GM18505 (cell line): ENCODE data around the gene PKN1.

Source experiments
- ATAC-seq: cut with Tn5 transposase; IDR thresholded peaks from one replicate; pipeline ENCODE4 v1.9.1; 2021; ENCODE audit not compliant: unreplicated experiment
- POLR2A ChIP-seq: IDR thresholded peaks from 4 replicates; pipeline ENCODE4 v1.6.1; 2011; ENCODE audit warnings: borderline replicate concordance; ENCODE audit not compliant: insufficient read depth, insufficient read length; ENCODE audit errors: extremely low read depth

PKN1 gene

DNA sequence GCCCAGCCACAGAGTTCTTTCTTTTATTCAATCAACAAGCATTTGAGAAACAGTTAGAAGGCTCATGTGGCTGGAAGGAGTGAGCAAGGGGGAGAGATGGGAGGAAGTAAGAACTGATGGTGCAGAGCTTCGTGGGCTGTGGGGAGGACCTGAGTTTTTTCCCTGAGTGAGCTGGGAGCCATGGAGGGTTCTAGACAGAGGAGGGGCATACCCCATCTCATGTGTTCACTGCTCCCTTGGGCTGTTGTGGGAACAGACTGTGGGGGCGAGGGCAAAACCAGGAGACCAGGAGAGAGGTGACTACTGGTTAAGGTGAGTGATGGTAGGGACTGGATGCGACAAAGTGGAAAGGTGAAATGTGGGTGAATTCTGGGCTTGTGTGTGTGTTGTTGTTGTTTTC, 2.4 kb upstream of the PKN1 start:
- no peak for ATAC-seq
- TF ChIP-seq POLR2A = no peak

DNA sequence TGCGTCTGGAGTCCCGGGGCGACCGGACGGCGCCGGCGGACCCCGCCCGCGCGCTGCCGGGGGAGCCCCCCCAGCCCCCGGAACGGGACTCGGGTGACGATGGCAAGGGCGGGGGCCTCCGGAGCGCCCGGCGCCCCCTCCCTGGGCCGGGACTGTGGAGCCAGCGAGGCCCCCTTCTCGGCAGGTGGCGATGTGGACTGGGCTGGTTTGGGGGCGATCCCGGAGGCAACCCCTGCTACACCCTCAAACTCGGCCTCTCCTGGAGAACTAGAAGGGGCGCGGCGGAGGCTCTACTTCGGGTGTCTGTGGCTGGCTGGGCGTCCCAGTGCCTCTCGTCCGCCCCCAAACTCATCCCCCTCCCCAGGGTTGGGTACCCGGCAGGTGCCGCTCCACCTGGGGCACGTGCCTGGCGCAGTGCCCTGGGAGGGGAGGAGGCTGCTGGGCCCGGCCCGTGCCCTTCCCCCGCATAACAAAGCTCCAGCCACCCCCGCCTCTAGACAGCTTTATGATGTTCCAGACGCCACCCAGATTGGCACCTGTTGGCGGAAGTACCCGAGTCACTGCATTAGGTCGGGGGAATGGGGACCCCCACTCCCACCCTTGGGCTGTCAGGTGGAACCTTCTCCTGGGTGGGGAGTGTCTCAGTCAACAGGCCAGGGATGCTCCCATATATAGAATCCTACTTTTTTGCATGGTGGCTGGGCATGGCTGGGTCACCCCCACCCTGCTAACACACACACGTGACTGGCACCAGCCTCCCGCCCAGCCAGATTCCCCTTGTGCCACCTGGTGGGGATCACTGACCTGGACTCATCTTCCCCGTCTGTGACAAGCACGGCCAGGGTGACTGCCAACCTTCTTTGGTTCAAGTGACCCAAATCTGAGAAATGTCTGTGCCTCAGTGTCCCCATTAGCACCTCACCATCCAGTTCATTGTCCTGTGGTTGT, 722 bp downstream of the PKN1 start:
- no peak for TF ChIP-seq POLR2A
- no peak for ATAC-seq

DNA sequence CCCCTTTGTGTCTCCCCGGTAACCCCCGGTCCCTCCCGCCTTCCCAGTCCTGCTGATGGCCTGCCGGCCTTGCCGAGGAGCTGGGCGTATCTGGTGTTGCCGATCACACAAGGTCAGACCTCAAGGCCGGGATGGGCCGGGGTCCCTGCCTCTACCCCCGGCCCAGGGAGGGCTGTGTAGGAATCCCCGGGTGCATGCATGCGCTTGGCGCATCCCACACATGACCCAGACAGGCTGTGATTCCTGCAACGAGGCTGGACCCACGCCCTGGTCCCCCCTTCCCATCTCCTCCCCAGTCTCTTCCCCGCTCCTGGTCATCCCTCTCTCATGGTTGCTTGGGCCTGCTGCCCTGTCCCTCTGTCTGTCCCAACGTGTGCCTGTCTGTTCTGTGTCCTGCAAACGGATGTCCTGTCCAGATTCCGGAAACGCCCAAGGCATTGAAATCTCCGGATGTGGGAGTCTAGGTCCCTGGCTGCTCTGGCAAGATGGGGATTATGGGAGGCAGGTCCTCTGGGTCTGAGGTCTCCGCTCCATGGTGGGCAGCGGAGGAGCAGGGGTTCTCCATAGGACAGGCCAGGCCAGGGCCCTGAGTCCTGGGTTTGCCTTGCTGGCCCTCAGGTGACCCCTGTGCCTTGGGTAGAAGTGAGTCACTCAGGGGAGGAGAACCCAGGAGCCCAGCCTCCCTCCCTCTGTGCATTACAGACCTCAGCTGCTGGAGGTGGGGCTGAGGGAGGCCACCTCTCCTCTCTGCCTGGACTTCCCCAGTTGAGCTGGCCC, 1.6 kb downstream of the PKN1 start:
- TF ChIP-seq POLR2A = no peak
- no peak for ATAC-seq

- ATAC-seq = no peak
- no peak for TF ChIP-seq POLR2A
Observed at GRCh38 chr19:14435320-14436050, 2.4 kb downstream of the PKN1 start.

- ATAC-seq = no peak
- no peak for TF ChIP-seq POLR2A
Observed at GRCh38 chr19:14437578-14438140, 4.6 kb downstream of the PKN1 start.

- TF ChIP-seq POLR2A = no peak
- no peak for ATAC-seq
Observed at GRCh38 chr19:14439014-14439413, 5.9 kb downstream of the PKN1 start.

- ATAC-seq = peak; percentile 65
- TF ChIP-seq POLR2A = peak; percentile 83
Observed at GRCh38 chr19:14440049-14440448, 6.9 kb downstream of the PKN1 start.

DNA sequence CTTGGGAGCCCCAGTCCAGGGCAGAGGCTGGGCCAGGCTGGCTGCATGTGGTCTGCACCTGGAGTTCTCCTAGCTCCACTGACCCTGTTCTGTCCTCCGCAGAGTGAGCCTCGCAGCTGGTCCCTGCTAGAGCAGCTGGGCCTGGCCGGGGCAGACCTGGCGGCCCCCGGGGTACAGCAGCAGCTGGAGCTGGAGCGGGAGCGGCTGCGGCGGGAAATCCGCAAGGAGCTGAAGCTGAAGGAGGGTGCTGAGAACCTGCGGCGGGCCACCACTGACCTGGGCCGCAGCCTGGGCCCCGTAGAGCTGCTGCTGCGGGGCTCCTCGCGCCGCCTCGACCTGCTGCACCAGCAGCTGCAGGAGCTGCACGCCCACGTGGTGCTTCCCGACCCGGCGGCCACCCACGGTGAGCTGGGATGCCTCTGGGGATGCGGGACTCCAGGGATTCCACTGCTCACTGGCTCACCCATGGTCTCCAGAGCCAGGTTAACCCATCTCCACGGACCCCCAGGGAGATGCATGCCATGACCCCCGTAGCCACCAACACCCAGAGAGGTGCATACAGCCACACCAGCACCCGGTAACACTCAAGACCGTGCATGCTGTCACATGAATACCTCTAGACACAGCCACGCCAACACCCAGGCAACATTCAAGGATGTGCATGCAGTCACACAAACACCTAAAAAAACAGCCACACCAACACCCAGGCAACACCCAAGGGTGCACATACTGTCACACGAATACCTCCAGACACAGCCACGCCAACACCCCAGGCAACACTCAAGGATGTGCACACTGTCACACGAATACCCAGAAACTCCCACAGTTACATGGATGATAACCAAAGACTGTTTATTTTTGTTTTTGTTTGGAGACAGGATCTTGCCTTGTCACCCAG, 8.2 kb downstream of the PKN1 start:
- TF ChIP-seq POLR2A = no peak
- ATAC-seq = no peak

DNA sequence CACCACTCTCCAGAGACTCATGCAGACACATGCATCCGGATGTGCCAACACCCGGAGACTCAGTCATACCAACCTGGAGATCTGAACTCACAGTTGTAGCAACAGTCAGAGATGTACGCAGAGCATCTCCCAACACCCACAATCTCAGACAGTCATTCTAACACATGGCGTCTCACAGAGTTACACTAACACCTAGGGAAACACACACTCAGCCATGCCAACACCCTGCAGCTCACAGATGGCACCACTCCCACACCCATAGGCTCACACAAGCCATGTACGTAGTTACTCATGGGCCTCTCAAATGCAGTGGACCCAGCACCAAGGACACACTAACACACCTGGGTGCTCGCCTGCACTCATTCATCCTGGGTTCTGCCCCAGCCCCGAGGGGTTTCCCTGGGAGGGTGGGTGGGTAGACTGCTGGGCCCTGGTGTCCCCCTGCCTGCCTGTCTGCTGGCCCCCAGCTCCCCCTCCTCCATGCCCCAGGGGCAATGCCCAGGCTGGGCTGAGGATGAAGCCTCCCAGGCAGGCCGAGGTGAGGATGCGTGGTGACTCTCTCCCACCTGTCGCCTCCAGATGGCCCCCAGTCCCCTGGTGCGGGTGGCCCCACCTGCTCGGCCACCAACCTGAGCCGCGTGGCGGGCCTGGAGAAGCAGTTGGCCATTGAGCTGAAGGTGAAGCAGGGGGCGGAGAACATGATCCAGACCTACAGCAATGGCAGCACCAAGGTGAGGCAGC, 10.0 kb downstream of the PKN1 start:
- no peak for TF ChIP-seq POLR2A
- no peak for ATAC-seq

GRCh38 chr19:14443632-14444216, 10.6 kb downstream of the PKN1 start:
- ATAC-seq = no peak

More at GRCh38 chr19:14443632-14444216, 10.6 kb downstream of the PKN1 start:
- TF ChIP-seq POLR2A = no peak
